Fibroblast of skin of back (primary cell): ENCODE measurements around the gene KRI1.
"Not testable (repeated sequence)": the region's sequence is repeated elsewhere in the genome, so short reads cannot be mapped to it uniquely, and the experiment has no call there.

Experiments
- DNase-seq: peaks from one replicate; pipeline ENCODE4 v3.0.0-alpha.2; 2013

Gene KRI1

GRCh38 chr19:10549733-10550132, 16.1 kb downstream of the KRI1 start:
- no peak for DNase-seq

GRCh38 chr19:10548746-10549276, 17.0 kb downstream of the KRI1 start:
- no peak for DNase-seq

- no peak for DNase-seq
These were observed 19.0 kb downstream of the KRI1 start for GRCh38 chr19:10546817-10547216.

GRCh38 chr19:10544753-10545251, 21.0 kb downstream of the KRI1 start:
- DNase-seq = no peak

GRCh38 chr19:10544242-10544752, 21.5 kb downstream of the KRI1 start:
- no peak for DNase-seq

GRCh38 chr19:10543420-10544241, 22.2 kb downstream of the KRI1 start, which contains the start of gene ATG4D:
Gene ATG4D (plus strand): TSS chr19:10543904. CDS start chr19:10544091, 187 bp downstream.
- peak; percentile 69 for DNase-seq

DNA sequence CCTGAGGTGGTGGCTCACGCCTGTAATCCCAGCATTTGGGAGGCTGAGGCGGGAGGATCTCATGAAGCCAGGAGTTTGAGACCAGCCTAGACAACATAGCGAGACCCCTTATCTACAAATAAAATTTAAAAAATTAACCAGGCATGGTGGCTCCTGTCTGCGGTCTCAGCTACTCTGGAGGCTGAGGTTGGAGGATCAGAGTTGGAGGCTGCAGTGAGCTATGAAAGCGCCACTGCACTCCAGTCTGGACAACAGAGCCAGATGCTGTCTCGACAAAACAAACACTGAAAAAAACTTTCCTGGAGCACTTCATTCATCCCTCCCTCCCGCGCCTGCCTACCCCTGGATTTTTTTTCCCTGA, 22.8 kb downstream of the KRI1 start:
- DNase-seq = no peak

GRCh38 chr19:10539016-10539415, 26.8 kb downstream of the KRI1 start:
- DNase-seq = not testable (repeated sequence)

- DNase-seq = no peak
These were observed 27.4 kb downstream of the KRI1 start for GRCh38 chr19:10538204-10538983.

DNA sequence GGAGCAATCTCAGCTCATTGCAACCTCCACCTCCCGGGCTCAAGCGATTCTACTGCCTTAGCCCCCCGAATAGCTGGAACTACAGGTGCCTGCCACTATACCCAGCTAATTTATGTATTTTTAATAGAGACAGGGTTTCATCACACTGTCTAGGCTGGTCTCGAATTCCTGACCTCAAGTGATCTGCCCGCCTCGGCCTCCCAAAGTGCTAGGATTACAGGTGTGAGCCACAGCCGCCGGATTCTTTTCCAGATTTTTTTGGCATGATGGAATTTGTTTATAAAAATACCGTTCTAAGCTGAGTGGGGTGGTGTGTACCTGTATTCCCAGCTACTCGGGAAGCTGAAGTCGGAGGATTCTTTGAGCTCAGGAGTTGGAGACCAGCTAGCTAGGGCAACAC, 28.1 kb downstream of the KRI1 start:
- DNase-seq = no peak

- DNase-seq = no peak
These were observed 30.2 kb downstream of the KRI1 start for GRCh38 chr19:10535613-10536012.

GRCh38 chr19:10533646-10534386, 32.0 kb downstream of the KRI1 start:
- DNase-seq = peak; percentile 96

DNA sequence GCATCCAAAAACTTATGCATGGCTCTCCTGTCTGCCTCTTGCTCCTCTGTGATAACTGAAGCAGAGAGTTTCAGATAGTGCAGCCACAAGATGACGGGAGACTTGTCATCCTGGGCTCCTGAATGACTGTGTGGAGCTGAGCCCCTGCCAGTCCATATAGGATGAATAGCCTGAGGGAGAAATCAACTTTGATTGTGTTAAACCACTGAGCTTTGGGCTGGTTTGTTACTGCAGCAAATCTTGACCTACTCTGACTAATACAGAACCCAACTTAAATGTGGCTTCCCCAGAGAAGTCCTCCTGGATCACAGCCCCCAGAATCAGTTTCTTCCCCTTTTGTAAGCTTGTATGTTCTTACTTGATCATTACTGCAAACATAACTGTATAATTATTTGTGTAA, 33.4 kb downstream of the KRI1 start:
- no peak for DNase-seq

DNA sequence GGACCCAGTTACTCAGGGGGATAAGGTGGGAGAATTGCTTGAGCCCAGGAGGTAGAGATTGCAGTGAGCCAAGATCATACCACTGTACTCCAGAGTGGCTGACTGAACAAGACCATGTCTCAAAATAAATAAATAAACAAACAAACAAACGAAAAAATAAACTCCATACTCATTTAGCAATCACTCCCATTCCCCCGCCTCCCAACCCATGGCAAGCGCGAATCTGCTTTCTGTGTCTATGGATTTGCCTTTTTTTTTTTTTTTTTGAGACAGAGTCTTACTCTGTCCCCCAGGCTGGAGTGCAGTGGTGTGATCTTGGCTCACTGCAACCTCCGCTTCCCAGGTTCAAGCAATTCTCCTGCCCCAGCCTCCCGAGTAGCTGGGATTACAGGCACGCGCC, 38.9 kb downstream of the KRI1 start:
- not testable (repeated sequence) for DNase-seq

GRCh38 chr19:10525636-10526035, 40.2 kb downstream of the KRI1 start:
- DNase-seq = no peak

- no peak for DNase-seq
These were observed 42.6 kb downstream of the KRI1 start for GRCh38 chr19:10523135-10523636.

DNA sequence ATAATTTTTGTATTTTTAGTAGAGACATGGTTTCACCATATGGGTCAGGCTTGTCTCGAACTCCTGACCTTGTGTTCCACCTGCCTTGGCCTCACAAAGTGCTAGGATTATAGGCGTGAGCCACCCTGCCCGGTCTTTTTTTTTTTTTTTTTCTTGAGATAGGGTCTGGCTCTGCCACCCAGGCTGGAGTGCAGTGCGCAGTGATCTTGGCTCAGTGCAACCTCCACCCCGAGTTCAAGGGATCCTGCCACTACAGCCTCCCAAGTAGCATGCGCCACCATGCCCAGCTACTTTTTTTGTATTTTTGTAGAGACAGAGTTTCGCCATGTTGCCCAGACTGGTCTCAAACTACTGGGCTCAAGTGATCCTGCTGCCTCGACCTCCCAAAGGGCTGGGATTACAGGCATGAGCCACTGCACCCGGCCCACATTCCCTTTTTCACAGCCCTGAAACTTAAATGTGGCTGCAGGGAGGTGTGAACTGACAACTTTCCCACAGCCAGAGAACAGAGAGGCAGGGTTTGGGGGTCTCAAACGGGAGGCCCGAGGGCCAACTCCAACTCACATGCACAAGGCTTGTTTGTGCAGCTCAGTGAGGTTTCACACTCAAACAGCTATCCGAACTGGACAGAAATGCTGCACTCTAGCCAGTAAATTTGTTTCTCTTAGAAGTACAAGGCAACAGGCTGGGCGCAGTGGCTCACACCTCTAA, 44.2 kb downstream of the KRI1 start:
- no peak for DNase-seq

DNA sequence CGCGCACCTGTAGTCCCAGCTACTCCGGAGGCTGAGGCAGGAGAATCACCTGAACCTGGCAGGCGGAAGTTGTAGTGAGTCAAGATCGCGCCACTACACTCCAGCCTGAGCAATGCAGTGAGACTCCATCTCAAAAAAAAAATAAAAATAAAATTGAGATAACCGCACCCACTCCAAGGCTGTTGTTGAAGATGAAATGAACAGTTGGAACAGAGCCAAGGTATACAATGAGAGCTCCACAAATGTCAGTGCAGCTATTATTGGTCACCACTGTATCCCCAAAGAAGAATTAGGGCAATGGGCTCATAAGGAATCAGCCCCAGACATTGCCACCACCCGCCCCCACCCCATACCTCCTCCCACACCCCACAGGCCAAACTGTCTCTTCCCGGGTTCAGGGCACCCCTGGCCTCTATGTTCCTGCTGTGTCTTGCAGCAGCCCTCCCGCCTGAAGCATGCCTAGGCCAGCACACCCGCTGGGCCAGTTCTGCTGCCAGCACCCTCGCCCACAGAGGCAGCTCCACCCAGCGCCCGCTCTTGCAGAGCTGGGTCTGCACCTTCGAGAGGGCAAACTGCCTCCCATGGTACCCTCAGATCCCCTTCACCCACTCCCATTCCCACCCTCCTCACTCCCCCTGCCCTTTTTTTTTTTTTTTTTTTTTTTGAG, 45.0 kb downstream of the KRI1 start:
- DNase-seq = no peak

- DNase-seq = no peak
These were observed 46.4 kb downstream of the KRI1 start for GRCh38 chr19:10519421-10519820.

- DNase-seq = no peak
These were observed 47.1 kb downstream of the KRI1 start for GRCh38 chr19:10518444-10519361.
